Neural cell (in vitro differentiated cells): Measurements from ENCODE around the gene LDHD. TPM values are rescaled to one million over a fixed set of nuclear protein-coding genes. Genes with fewer than 3 reads are reported as not detected.

Source experiments
- H2AFZ ChIP-seq: fragments of 200-600, 300-800 bp; sonication (generic), shearing (Covaris generic); 2 replicates; pipeline ENCODE4 v1.6.0; 2014; ENCODE audit warnings: low read depth, mild to moderate bottlenecking, antibody characterized with exemption, low read length, moderate library complexity
- H3F3A ChIP-seq: fragments of 200-600 bp; shearing (Covaris generic); 2 replicates; pipeline ENCODE4 v1.6.1; 2016; ENCODE audit warnings: mild to moderate bottlenecking, moderate library complexity, mixed read lengths, antibody characterized with exemption, low read length; ENCODE audit not compliant: insufficient read depth, poor library complexity, severe bottlenecking
- H3K27ac ChIP-seq: fragments of 200-600, 300-800 bp; sonication (generic), shearing (Covaris generic); 2 replicates; pipeline ENCODE4 v1.5.1; 2014; ENCODE audit warnings: mild to moderate bottlenecking, low read length, moderate library complexity
- H3K27me3 ChIP-seq: fragments of 300-800, 200-600 bp; sonication (generic), shearing (Covaris generic); 2 replicates; pipeline ENCODE4 v1.6.0; 2014; ENCODE audit warnings: mild to moderate bottlenecking, low read depth, low read length, moderate library complexity; ENCODE audit not compliant: insufficient read depth
- H3K36me3 ChIP-seq: fragments of 300-800, 200-600 bp; sonication (generic), shearing (Covaris generic); 2 replicates; pipeline ENCODE4 v1.5.1; 2014; ENCODE audit warnings: mild to moderate bottlenecking, antibody characterized with exemption, low read length, moderate library complexity; ENCODE audit not compliant: insufficient read depth
- H3K4me2 ChIP-seq: fragments of 300-800, 200-600 bp; sonication (generic), shearing (Covaris generic); 2 replicates; pipeline ENCODE4 v1.6.0; 2014; ENCODE audit warnings: mild to moderate bottlenecking, low read length
- H3K4me3 ChIP-seq: fragments of 300-800, 200-600 bp; sonication (generic), shearing (Covaris generic); 2 replicates; pipeline ENCODE4 v1.5.1; 2014; ENCODE audit warnings: mild to moderate bottlenecking, low read length, moderate library complexity
- H3K79me2 ChIP-seq: fragments of 200-600 bp; shearing (Covaris generic); replicated peaks from 2 replicates; pipeline ENCODE4 v1.6.0; 2014; ENCODE audit warnings: mild to moderate bottlenecking, low read length, moderate library complexity; ENCODE audit not compliant: insufficient read depth
- H3K9ac ChIP-seq: fragments of 300-800, 200-600 bp; sonication (generic), shearing (Covaris generic); 2 replicates; pipeline ENCODE4 v1.6.1; 2016; ENCODE audit warnings: mild to moderate bottlenecking, low read length, mixed read lengths
- H3K9me2 ChIP-seq: fragments of 200-600 bp; shearing (Covaris generic); 2 replicates; pipeline ENCODE4 v1.6.1; 2016; ENCODE audit warnings: mild to moderate bottlenecking, low read length, mixed read lengths; ENCODE audit not compliant: insufficient read depth
- H3K9me3 ChIP-seq: fragments of 200-600, 300-800 bp; sonication (generic), shearing (Covaris generic); 2 replicates; pipeline ENCODE4 v1.6.1; 2016; ENCODE audit warnings: mild to moderate bottlenecking, mixed run types, low read length, moderate library complexity, mixed read lengths
- H4K20me1 ChIP-seq: fragments of 200-600 bp; shearing (Covaris generic); 2 replicates; pipeline ENCODE4 v1.6.1; 2016; ENCODE audit warnings: mild to moderate bottlenecking, mixed run types; ENCODE audit not compliant: insufficient read depth
- CTCF ChIP-seq: fragments of 450-650 bp; IDR thresholded peaks from 2 replicates; pipeline ENCODE4 v1.5.1; 2014; ENCODE audit warnings: antibody characterized with exemption, mild to moderate bottlenecking, moderate library complexity; ENCODE audit not compliant: poor library complexity, severe bottlenecking
- EP300 ChIP-seq: fragments of 450-650 bp; conservative IDR thresholded peaks from 2 replicates; pipeline ENCODE4 v1.6.1; 2014; ENCODE audit warnings: antibody characterized with exemption, mild to moderate bottlenecking, moderate library complexity; ENCODE audit not compliant: poor library complexity, severe bottlenecking
- EZH2 ChIP-seq: fragments of 200-600, 300-800 bp; shearing (Covaris generic), sonication (generic); IDR thresholded peaks from 2 replicates; pipeline ENCODE4 v1.6.1; 2014; ENCODE audit warnings: antibody characterized with exemption, low read length, borderline replicate concordance, mild to moderate bottlenecking; ENCODE audit not compliant: insufficient read depth, poor library complexity, severe bottlenecking
- MXI1 ChIP-seq: fragments of 450-650 bp; conservative IDR thresholded peaks from 2 replicates; pipeline ENCODE4 v1.6.1; 2014; ENCODE audit warnings: antibody characterized with exemption, mild to moderate bottlenecking; ENCODE audit not compliant: poor library complexity, severe bottlenecking
- RAD21 ChIP-seq: fragments of 450-650 bp; conservative IDR thresholded peaks from 2 replicates; pipeline ENCODE4 v1.6.1; 2014; ENCODE audit warnings: antibody characterized with exemption, mild to moderate bottlenecking, moderate library complexity
- SMC3 ChIP-seq: fragments of 450-650 bp; conservative IDR thresholded peaks from 2 replicates; pipeline ENCODE4 v1.6.1; 2014; ENCODE audit warnings: antibody characterized with exemption, mild to moderate bottlenecking, moderate library complexity; ENCODE audit not compliant: poor library complexity
- TAF1 ChIP-seq: IDR thresholded peaks from 2 replicates; pipeline ENCODE4 v1.6.1; 2012; ENCODE audit warnings: low read depth
- polyA plus RNA-seq: library from polyadenylated mRNA; depleted of rRNA; stranded (reverse); fragments of >200 nt; gene quantifications from 2 replicates; pipeline ENCODE4 v1.2.3, GENCODE V29; 2014
- TF ChIP-seq, protein P1 (sequence below): IDR thresholded peaks from 2 replicates; pipeline ENCODE4 v1.6.1; 2012; ENCODE audit warnings: borderline replicate concordance

Gene LDHD
- polyA plus RNA-seq, 1 donor from 2014 or later = not detected

GRCh38 chr16:75111514-75111940, 5.1 kb downstream of the LDHD start:
- H3K4me2 ChIP-seq = no peak overlapping the region
- H3K27ac ChIP-seq = no peak overlapping the region

GRCh38 chr16:75110637-75111513, 5.7 kb downstream of the LDHD start:
- Histone ChIP-seq H3K27ac (peak overlapping the region; percentile 20), H3K4me2 (no peak overlapping the region), H3K36me3 (no peaks in the 10 kb centered on the region), H4K20me1 (peaks cover 4% of the 10 kb centered on the region), H3K9me3 (no peaks in the 10 kb centered on the region), H3K27me3 (no peaks in the 10 kb centered on the region), H3K4me3 (peak overlapping the region; percentile 21), H3K9me2 (no peaks in the 10 kb centered on the region), H3K9ac (peak overlapping the region; percentile 26), H3K79me2 (no peaks in the 10 kb centered on the region), H2AFZ (no peak overlapping the region), H3F3A (no peaks in the 10 kb centered on the region)
- peak; percentile 63 for TF ChIP-seq MXI1
- no peak for TF ChIP-seq EP300
- TF ChIP-seq RAD21 = peak; percentile 86
- TF ChIP-seq, protein P1, sequence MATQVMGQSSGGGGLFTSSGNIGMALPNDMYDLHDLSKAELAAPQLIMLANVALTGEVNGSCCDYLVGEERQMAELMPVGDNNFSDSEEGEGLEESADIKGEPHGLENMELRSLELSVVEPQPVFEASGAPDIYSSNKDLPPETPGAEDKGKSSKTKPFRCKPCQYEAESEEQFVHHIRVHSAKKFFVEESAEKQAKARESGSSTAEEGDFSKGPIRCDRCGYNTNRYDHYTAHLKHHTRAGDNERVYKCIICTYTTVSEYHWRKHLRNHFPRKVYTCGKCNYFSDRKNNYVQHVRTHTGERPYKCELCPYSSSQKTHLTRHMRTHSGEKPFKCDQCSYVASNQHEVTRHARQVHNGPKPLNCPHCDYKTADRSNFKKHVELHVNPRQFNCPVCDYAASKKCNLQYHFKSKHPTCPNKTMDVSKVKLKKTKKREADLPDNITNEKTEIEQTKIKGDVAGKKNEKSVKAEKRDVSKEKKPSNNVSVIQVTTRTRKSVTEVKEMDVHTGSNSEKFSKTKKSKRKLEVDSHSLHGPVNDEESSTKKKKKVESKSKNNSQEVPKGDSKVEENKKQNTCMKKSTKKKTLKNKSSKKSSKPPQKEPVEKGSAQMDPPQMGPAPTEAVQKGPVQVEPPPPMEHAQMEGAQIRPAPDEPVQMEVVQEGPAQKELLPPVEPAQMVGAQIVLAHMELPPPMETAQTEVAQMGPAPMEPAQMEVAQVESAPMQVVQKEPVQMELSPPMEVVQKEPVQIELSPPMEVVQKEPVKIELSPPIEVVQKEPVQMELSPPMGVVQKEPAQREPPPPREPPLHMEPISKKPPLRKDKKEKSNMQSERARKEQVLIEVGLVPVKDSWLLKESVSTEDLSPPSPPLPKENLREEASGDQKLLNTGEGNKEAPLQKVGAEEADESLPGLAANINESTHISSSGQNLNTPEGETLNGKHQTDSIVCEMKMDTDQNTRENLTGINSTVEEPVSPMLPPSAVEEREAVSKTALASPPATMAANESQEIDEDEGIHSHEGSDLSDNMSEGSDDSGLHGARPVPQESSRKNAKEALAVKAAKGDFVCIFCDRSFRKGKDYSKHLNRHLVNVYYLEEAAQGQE = no peak
- no peak for TF ChIP-seq TAF1
- no peak for TF ChIP-seq EZH2
- TF ChIP-seq SMC3 = peak; percentile 87
- TF ChIP-seq CTCF = peak; percentile 89

More at GRCh38 chr16:75111514-75111940, 5.1 kb downstream of the LDHD start:
- Histone ChIP-seq H3F3A (no peaks in the 10 kb centered on the region), H2AFZ (no peak overlapping the region), H3K79me2 (no peaks in the 10 kb centered on the region), H3K9me2 (no peaks in the 10 kb centered on the region), H3K27me3 (no peaks in the 10 kb centered on the region), H3K36me3 (no peaks in the 10 kb centered on the region), H3K9ac (peak overlapping the region; percentile 16), H3K4me3 (no peak overlapping the region), H3K9me3 (no peaks in the 10 kb centered on the region), H4K20me1 (peaks cover 4% of the 10 kb centered on the region)
- TF ChIP-seq TAF1 (no peak), SMC3 (peak; percentile 4)
- TF ChIP-seq, protein P1 = no peak
